ENCODE results near the gene KLHL25.

The KLHL25 gene

GRCh38 chr15:85759376-85759775 lies 35.3 kb downstream of the KLHL25 start:
- no peak overlapping the region for H3K27ac ChIP-seq (ENCODE audit: low read length)
- no peaks in the 10 kb centered on the region for H3K27me3 ChIP-seq (ENCODE audit: control insufficient read depth, insufficient read depth, low read length)
- peaks cover 2% of the 10 kb centered on the region; the same call in 1 of the 2 replicates for H3K4me1 ChIP-seq (ENCODE audit: control insufficient read depth, insufficient read depth, low read length)
- DNase-seq (ENCODE audit: low read depth, low spot score), result no peak
- H3K36me3 ChIP-seq (ENCODE audit: control insufficient read depth, insufficient read depth, low read length), result peaks cover 11% of the 10 kb centered on the region
- no peaks in the 10 kb centered on the region for H3K9me3 ChIP-seq (ENCODE audit: control insufficient read depth, insufficient read depth, low read length)
- WGBS (ENCODE audit: insufficient coverage, insufficient read length), result no CpG with 5 or more reads among the region's 13 CpGs
- H3K4me3 ChIP-seq (ENCODE audit: low read length), result no peak overlapping the region

- no peaks in the 10 kb centered on the region for H3K9me3 ChIP-seq (ENCODE audit: control insufficient read depth, insufficient read depth, low read length)
- H3K4me1 ChIP-seq (ENCODE audit: control insufficient read depth, insufficient read depth, low read length), result peaks cover 2% of the 10 kb centered on the region; the same call in 1 of the 2 replicates
- no peak overlapping the region for H3K4me3 ChIP-seq (ENCODE audit: low read length)
- H3K36me3 ChIP-seq (ENCODE audit: control insufficient read depth, insufficient read depth, low read length), result peaks cover 11% of the 10 kb centered on the region
- no peak for DNase-seq (ENCODE audit: low read depth, low spot score)
- WGBS (ENCODE audit: insufficient coverage, insufficient read length), result no CpG with 5 or more reads among the region's 21 CpGs
- H3K27me3 ChIP-seq (ENCODE audit: control insufficient read depth, insufficient read depth, low read length), result no peaks in the 10 kb centered on the region
- H3K27ac ChIP-seq (ENCODE audit: low read length), result no peak overlapping the region
Measured at GRCh38 chr15:85758655-85758978, 36.1 kb downstream of the KLHL25 start.

- Histone ChIP-seq H3K27me3 (ENCODE audit: control insufficient read depth, insufficient read depth, low read length) (no peaks in the 10 kb centered on the region), H3K36me3 (ENCODE audit: control insufficient read depth, insufficient read depth, low read length) (peaks cover 11% of the 10 kb centered on the region), H3K4me3 (ENCODE audit: low read length) (no peak overlapping the region), H3K9me3 (ENCODE audit: control insufficient read depth, insufficient read depth, low read length) (no peaks in the 10 kb centered on the region), H3K4me1 (ENCODE audit: control insufficient read depth, insufficient read depth, low read length) (peaks cover 2% of the 10 kb centered on the region; the same call in 1 of the 2 replicates), H3K27ac (ENCODE audit: low read length) (no peak overlapping the region)
- DNase-seq (ENCODE audit: low read depth, low spot score), result no peak
- WGBS (ENCODE audit: insufficient coverage, insufficient read length), result no CpG with 5 or more reads among the region's 17 CpGs
Measured at GRCh38 chr15:85757939-85758654, 36.6 kb downstream of the KLHL25 start.

GRCh38 chr15:85757073-85757938 lies 37.4 kb downstream of the KLHL25 start:
- WGBS (ENCODE audit: insufficient coverage, insufficient read length), result no CpG with 5 or more reads among the region's 13 CpGs
- H3K27ac ChIP-seq (ENCODE audit: low read length), result no peak overlapping the region
- H3K27me3 ChIP-seq (ENCODE audit: control insufficient read depth, insufficient read depth, low read length), result no peaks in the 10 kb centered on the region
- no peak overlapping the region for H3K4me3 ChIP-seq (ENCODE audit: low read length)
- peaks cover 6% of the 10 kb centered on the region for H3K4me1 ChIP-seq (ENCODE audit: control insufficient read depth, insufficient read depth, low read length)
- no peaks in the 10 kb centered on the region for H3K9me3 ChIP-seq (ENCODE audit: control insufficient read depth, insufficient read depth, low read length)
- DNase-seq (ENCODE audit: low read depth, low spot score), result no peak
- H3K36me3 ChIP-seq (ENCODE audit: control insufficient read depth, insufficient read depth, low read length), result peaks cover 11% of the 10 kb centered on the region

GRCh38 chr15:85756411-85757072 lies 38.2 kb downstream of the KLHL25 start:
- H3K4me3 ChIP-seq (ENCODE audit: low read length), result no peak overlapping the region
- peaks cover 11% of the 10 kb centered on the region for H3K36me3 ChIP-seq (ENCODE audit: control insufficient read depth, insufficient read depth, low read length)
- no peak for DNase-seq (ENCODE audit: low read depth, low spot score)
- peaks cover 6% of the 10 kb centered on the region for H3K4me1 ChIP-seq (ENCODE audit: control insufficient read depth, insufficient read depth, low read length)
- WGBS (ENCODE audit: insufficient coverage, insufficient read length), result no CpG with 5 or more reads among the region's 9 CpGs
- H3K9me3 ChIP-seq (ENCODE audit: control insufficient read depth, insufficient read depth, low read length), result no peaks in the 10 kb centered on the region
- no peak overlapping the region for H3K27ac ChIP-seq (ENCODE audit: low read length)
- no peaks in the 10 kb centered on the region for H3K27me3 ChIP-seq (ENCODE audit: control insufficient read depth, insufficient read depth, low read length)

- Histone ChIP-seq H3K27me3 (ENCODE audit: control insufficient read depth, insufficient read depth, low read length) (no peaks in the 10 kb centered on the region), H3K9me3 (ENCODE audit: control insufficient read depth, insufficient read depth, low read length) (no peaks in the 10 kb centered on the region), H3K4me3 (ENCODE audit: low read length) (no peak overlapping the region), H3K4me1 (ENCODE audit: control insufficient read depth, insufficient read depth, low read length) (peaks cover 6% of the 10 kb centered on the region), H3K36me3 (ENCODE audit: control insufficient read depth, insufficient read depth, low read length) (peaks cover 11% of the 10 kb centered on the region), H3K27ac (ENCODE audit: low read length) (no peak overlapping the region)
- no peak for DNase-seq (ENCODE audit: low read depth, low spot score)
- no CpG with 5 or more reads among the region's 4 CpGs for WGBS (ENCODE audit: insufficient coverage, insufficient read length)
Measured at GRCh38 chr15:85755942-85756341, 38.8 kb downstream of the KLHL25 start.

GRCh38 chr15:85755471-85755870 lies 39.3 kb downstream of the KLHL25 start:
- Histone ChIP-seq H3K27me3 (ENCODE audit: control insufficient read depth, insufficient read depth, low read length) (no peaks in the 10 kb centered on the region), H3K4me1 (ENCODE audit: control insufficient read depth, insufficient read depth, low read length) (peaks cover 8% of the 10 kb centered on the region), H3K27ac (ENCODE audit: low read length) (no peak overlapping the region), H3K4me3 (ENCODE audit: low read length) (no peak overlapping the region), H3K9me3 (ENCODE audit: control insufficient read depth, insufficient read depth, low read length) (no peaks in the 10 kb centered on the region), H3K36me3 (ENCODE audit: control insufficient read depth, insufficient read depth, low read length) (peaks cover 11% of the 10 kb centered on the region; the same call in 1 of the 2 replicates)
- no peak for DNase-seq (ENCODE audit: low read depth, low spot score)
- WGBS (ENCODE audit: insufficient coverage, insufficient read length), result no CpG with 5 or more reads among the region's 11 CpGs

GRCh38 chr15:85754989-85755388 lies 39.7 kb downstream of the KLHL25 start:
- Histone ChIP-seq H3K27me3 (ENCODE audit: control insufficient read depth, insufficient read depth, low read length) (no peaks in the 10 kb centered on the region), H3K9me3 (ENCODE audit: control insufficient read depth, insufficient read depth, low read length) (no peaks in the 10 kb centered on the region), H3K36me3 (ENCODE audit: control insufficient read depth, insufficient read depth, low read length) (peaks cover 11% of the 10 kb centered on the region; the same call in 1 of the 2 replicates), H3K4me1 (ENCODE audit: control insufficient read depth, insufficient read depth, low read length) (peaks cover 10% of the 10 kb centered on the region), H3K4me3 (ENCODE audit: low read length) (no peak overlapping the region), H3K27ac (ENCODE audit: low read length) (no peak overlapping the region)
- WGBS (ENCODE audit: insufficient coverage, insufficient read length), result no CpG with 5 or more reads among the region's 7 CpGs
- DNase-seq (ENCODE audit: low read depth, low spot score), result no peak

GRCh38 chr15:85753791-85754452 lies 40.8 kb downstream of the KLHL25 start:
- Histone ChIP-seq H3K4me3 (ENCODE audit: low read length) (no peak overlapping the region), H3K4me1 (ENCODE audit: control insufficient read depth, insufficient read depth, low read length) (peaks cover 10% of the 10 kb centered on the region), H3K36me3 (ENCODE audit: control insufficient read depth, insufficient read depth, low read length) (peaks cover 11% of the 10 kb centered on the region; the same call in 1 of the 2 replicates), H3K27ac (ENCODE audit: low read length) (no peak overlapping the region), H3K27me3 (ENCODE audit: control insufficient read depth, insufficient read depth, low read length) (no peaks in the 10 kb centered on the region), H3K9me3 (ENCODE audit: control insufficient read depth, insufficient read depth, low read length) (no peaks in the 10 kb centered on the region)
- DNase-seq (ENCODE audit: low read depth, low spot score), result no peak
- no CpG with 5 or more reads among the region's 10 CpGs for WGBS (ENCODE audit: insufficient coverage, insufficient read length)

GRCh38 chr15:85753261-85753660 lies 41.5 kb downstream of the KLHL25 start:
- no peak overlapping the region for H3K4me3 ChIP-seq (ENCODE audit: low read length)
- no CpG with 5 or more reads among the region's 1 CpG for WGBS (ENCODE audit: insufficient coverage, insufficient read length)
- H3K27me3 ChIP-seq (ENCODE audit: control insufficient read depth, insufficient read depth, low read length), result no peaks in the 10 kb centered on the region
- no peak for DNase-seq (ENCODE audit: low read depth, low spot score)
- peaks cover 13% of the 10 kb centered on the region for H3K4me1 ChIP-seq (ENCODE audit: control insufficient read depth, insufficient read depth, low read length)
- no peak overlapping the region for H3K27ac ChIP-seq (ENCODE audit: low read length)
- no peaks in the 10 kb centered on the region for H3K9me3 ChIP-seq (ENCODE audit: control insufficient read depth, insufficient read depth, low read length)
- H3K36me3 ChIP-seq (ENCODE audit: control insufficient read depth, insufficient read depth, low read length), result peaks cover 10% of the 10 kb centered on the region

All from iPS DF 6.9 (cell line).